Measurements from ENCODE around the gene WDR1. TPM values are rescaled to one million over a fixed set of nuclear protein-coding genes. Genes with fewer than 3 reads are reported as not detected.

The WDR1 gene
- total RNA-seq, 1 donor from 2014 or later, result 507 TPM

- intact Hi-C loops (cut with micrococcal nuclease), result no loop called here
These were observed 13.9 kb downstream of the WDR1 start for GRCh38 chr4:10102474-10103332.

- intact Hi-C loops (cut with micrococcal nuclease), result no loop called here
These were observed 14.7 kb downstream of the WDR1 start for GRCh38 chr4:10101671-10102473.

DNA sequence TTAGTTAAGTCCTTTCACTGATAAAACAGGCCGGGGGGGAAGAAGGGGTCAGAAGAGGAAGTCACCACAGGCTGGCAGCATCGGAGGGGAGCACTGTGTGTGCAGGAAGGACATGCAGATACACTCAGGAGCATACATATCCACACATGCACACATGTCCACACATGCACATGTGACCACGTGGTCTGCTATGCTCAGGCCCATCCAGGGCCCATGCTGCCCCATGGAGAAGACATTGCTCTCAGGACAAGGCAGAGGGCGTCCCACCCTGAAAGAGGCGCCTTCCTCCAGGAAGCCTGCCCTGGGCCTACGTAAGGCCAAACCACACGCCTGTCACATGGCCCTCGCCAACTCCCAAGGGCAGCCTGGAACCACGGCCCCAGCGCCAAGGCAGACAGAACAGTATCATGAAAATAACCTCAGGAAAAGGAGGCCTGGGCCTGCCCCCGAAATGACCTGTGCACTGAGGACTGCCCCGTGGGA, 15.8 kb downstream of the WDR1 start:
- intact Hi-C loops (cut with micrococcal nuclease), result no loop called here

GRCh38 chr4:10099499-10100325, 16.9 kb downstream of the WDR1 start:
- intact Hi-C loops (cut with micrococcal nuclease), result loop anchor here (5.0 kb wide), 1 partner anchor 83 kb away; no protein-coding TSS in a partner anchor

DNA sequence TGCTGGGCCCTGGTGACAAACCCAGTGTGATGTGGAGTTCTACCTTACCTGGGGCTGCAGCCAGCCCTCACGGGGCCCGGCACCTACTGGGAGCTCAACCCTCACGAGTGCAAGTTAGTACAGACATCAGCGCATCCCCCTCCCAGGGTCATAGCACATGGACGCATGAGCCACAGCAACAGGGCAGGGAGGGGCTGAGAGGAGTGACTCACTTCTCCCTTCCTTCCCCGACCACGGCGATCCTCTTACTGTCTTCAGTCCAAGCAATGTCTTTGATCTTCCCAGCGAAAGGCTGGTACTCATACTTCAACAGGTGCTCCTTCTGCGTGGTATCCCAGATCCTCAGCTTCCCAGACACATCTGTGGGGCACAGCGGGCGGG, 17.8 kb downstream of the WDR1 start:
- intact Hi-C loops (cut with micrococcal nuclease), result loop anchor here (5.0 kb wide), 1 partner anchor 84 kb away; no protein-coding TSS in a partner anchor

- intact Hi-C loops (cut with micrococcal nuclease), result loop anchor here (5.0 kb wide), 1 partner anchor 84 kb away; no protein-coding TSS in a partner anchor
These were observed 18.5 kb downstream of the WDR1 start for GRCh38 chr4:10097906-10098779.

DNA sequence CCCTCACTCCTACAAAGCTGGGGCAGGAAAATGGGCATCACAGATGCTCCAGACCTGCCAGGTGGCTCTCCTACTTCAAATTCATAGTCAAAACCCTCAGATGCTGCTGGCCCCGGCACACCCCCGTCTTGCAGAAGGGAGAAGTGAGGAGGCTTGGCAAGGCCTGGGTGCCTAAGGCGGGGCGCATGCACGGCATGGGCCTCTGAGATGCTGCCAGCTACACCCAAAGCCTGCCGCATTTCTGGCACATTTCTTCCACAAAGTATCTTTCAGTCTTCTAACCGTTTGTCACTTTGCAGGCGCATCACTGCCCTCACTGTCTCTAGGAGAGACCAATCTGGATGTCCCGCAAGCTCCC, 19.6 kb downstream of the WDR1 start:
- intact Hi-C loops (cut with micrococcal nuclease), result loop anchor here (1.0 to 5.0 kb wide), 3 partner anchors 9 to 85 kb away; partner anchors contain the start of gene WDR1

GRCh38 chr4:10096201-10096977, 20.2 kb downstream of the WDR1 start:
- intact Hi-C loops (cut with micrococcal nuclease), result loop anchor here (1.0 to 5.0 kb wide), 3 partner anchors 10 to 86 kb away; partner anchors contain the start of gene WDR1

- intact Hi-C loops (cut with micrococcal nuclease), result loop anchor here (5.0 kb wide), 1 partner anchor 87 kb away; no protein-coding TSS in a partner anchor
These were observed 21.2 kb downstream of the WDR1 start for GRCh38 chr4:10095296-10095991.

- intact Hi-C loops (cut with micrococcal nuclease), result loop anchor here (5.0 kb wide), 1 partner anchor 87 kb away; no protein-coding TSS in a partner anchor
These were observed 21.8 kb downstream of the WDR1 start for GRCh38 chr4:10094841-10095240.

DNA sequence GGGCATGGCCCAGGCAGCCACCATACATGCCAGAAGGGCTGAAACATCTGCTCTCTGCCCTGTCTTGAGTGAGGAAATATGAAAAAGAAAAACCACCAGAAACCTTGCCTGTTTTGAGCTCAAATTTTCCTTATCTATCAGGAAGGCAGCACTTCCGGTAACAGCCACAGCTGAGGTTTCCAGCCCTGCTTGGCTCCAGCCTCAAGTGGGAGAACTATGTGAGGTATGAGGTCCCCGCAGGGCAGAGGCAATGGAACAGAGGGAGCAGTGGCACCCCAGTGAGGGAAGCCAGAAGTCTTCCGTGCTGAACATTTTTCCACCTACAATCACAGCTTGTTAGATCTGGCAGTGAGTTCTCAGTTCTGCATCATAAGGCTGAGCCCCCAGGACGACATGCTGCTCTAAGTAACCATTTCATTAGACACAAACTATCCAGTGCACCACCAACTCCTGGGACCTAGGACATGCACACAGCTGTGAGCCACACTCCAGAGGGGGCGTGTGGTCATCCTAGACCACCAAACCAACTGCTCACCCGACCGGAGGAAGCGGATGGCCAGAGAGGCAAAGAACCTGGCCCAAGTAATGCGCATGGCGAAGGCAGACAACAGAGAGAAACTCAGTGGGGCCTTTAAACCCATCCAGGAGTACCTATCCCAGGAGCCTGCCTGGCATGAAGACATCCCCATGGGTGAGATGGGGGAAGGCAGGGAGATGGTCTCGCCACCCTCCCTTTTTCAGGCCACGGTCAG, 22.6 kb downstream of the WDR1 start:
- intact Hi-C loops (cut with micrococcal nuclease), result no loop called here

GRCh38 chr4:10093271-10093621, 23.4 kb downstream of the WDR1 start:
- intact Hi-C loops (cut with micrococcal nuclease), result no loop called here

DNA sequence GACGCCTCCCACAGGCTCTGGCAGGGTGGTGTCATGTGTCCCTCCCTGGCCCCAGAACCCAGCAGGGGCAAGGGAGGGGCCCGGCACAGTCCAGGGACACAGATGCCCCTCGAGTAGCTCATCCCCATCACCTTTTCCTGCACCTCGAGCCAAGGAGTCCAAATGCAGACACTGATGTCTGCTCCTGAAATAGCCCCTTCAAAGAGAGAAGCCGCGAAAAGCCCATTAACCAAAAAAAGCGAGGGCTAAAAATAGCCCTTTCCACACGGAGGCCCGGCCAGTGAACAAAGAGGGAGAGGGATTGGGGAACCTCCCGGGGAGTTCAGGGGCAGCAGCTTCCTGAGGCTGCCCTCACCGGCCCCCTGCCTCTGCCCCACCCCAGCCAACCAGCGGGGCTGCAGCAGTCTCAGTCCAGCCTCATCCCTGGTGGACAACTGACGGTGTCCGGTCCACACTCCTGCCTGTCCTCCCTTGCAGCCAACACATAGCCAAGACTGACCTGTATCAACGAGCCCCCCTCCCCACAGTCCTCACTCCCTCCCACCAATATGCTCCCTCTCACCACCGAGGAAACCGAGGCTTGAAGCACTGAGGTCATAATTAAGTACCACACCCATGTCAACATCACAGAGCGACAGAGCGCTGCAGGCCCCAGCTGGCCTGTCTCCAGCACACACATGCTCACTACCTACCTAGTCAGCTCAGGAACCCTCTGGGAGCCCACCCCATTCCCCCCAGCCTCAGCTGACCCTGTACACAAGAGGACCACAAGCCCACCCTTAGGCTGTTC, 23.9 kb downstream of the WDR1 start:
- intact Hi-C loops (cut with micrococcal nuclease), result no loop called here

GRCh38 chr4:10091531-10092181, 24.9 kb downstream of the WDR1 start:
- intact Hi-C loops (cut with micrococcal nuclease), result no loop called here

- intact Hi-C loops (cut with micrococcal nuclease), result no loop called here
These were observed 25.9 kb downstream of the WDR1 start for GRCh38 chr4:10090467-10091250.

DNA sequence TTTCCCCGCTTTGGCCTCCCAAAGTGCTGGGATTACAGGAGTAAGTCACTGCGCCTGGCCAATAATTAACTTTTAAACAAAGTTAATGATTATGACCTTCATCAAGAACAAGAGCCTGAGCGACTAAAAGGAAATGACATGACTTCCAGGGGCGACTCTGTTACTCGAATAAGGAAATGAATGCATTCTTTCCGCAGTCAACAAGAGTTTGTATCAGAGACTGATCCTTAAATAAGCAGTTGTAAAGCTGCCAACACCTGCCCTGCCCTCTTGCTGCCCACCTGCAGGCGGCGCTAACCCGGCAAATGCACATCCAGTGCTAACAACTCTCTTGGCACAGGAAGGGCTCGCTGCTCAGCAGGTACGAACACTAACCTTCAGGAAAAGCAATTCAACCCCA, 27.3 kb downstream of the WDR1 start:
- intact Hi-C loops (cut with micrococcal nuclease), result no loop called here

Data from T-helper 2 cell treated with Interferon-gamma antibody and Interleukin-4, amounts not matched to agents 100 ng/mL and 5 ng/mL, for 36 hours (primary cell).